Stomach (tissue), 9 donors: ENCODE results near the gene ZNF688. TPM values are rescaled to one million over a fixed set of nuclear protein-coding genes. Genes with fewer than 3 reads are reported as not detected.
A peak's percentile ranks its signal among the peaks of the same experiment; 100 is the strongest.

Experiments
- DNase-seq, 2 donors: peaks; one replicate each; pipeline versions ENCODE4 v3.0.0 to v3.0.0-alpha.2; 2013 to 2019
- H3K27ac ChIP-seq, 5 donors: fragments of 200-600 bp in 4 of 5; sonication (generic) in 4 of 5; one replicate each; pipeline ENCODE4 v1.5.1; 2013 to 2019; ENCODE audit warnings: mild to moderate bottlenecking in 1 of 5, moderate library complexity in 1 of 5
- H3K27me3 ChIP-seq, 3 donors: fragments of 200-600 bp; sonication (generic); one replicate each; pipeline ENCODE4 v1.5.1; 2017 to 2019; ENCODE audit warnings: mixed run types in 1 of 3
- H3K36me3 ChIP-seq, 4 donors: fragments of 200-600 bp; sonication (generic); 1 replicate in 3 of 4; 2 replicates in 1 of 4; pipeline ENCODE4 v1.5.1; 2016 to 2019
- H3K4me1 ChIP-seq, 4 donors: fragments of 200-600 bp; sonication (generic); one replicate each; pipeline ENCODE4 v1.5.1; 2016 to 2019
- H3K4me3 ChIP-seq, 4 donors: fragments of 200-600 bp; sonication (generic) in 3 of 4; one replicate each; pipeline ENCODE4 v1.5.1; 2016 to 2019; ENCODE audit warnings: mild to moderate bottlenecking in 1 of 4
- H3K9me3 ChIP-seq, 4 donors: fragments of 200-600 bp; sonication (generic); one replicate each; pipeline ENCODE4 v1.5.1; 2016 to 2019
- EP300 ChIP-seq: sonication (generic); formaldehyde crosslinking; IDR thresholded peaks from one replicate; pipeline ENCODE4 v1.6.1; 2017; ENCODE audit warnings: antibody characterized with exemption
- POLR2A ChIP-seq, 4 donors: fragments of 450-650 bp; IDR thresholded peaks; one replicate each; pipeline ENCODE4 v1.6.1; 2016; ENCODE audit warnings: antibody characterized with exemption in 4 of 4, control low read depth in 2 of 4, mild to moderate bottlenecking in 1 of 4, moderate library complexity in 1 of 4
- POLR2AphosphoS5 ChIP-seq, 3 donors: sonication (generic); formaldehyde crosslinking; IDR thresholded peaks; one replicate each; pipeline ENCODE4 v1.6.1; 2016; ENCODE audit warnings: antibody characterized with exemption in 3 of 3
- WGBS, 5 donors: extraction: QIAGEN DNeasy Blood & Tissue Kit in 3 of 5; methylation state at CpG; one replicate each; pipeline versions ENCODE4 v1.1.5 to v1.1.7; 2013 to 2018; 5-methylcytosine and 5-hydroxymethylcytosine counted together
- intact Hi-C: fragments of 100-400 bp; cut with DNase I; formaldehyde crosslinking; loops from one replicate; pipeline ENCODE4 v1.15.1; 2023; ENCODE audit warnings: low total_unique reads
- polyA plus RNA-seq, 3 donors: library from polyadenylated mRNA; stranded (reverse); fragments of 200-250 nt; gene quantifications; one replicate each; pipeline ENCODE4 v1.2.3, GENCODE V29; 2013
- total RNA-seq, 5 donors: library from RNA; depleted of rRNA; stranded (reverse); fragments of >200 nt; gene quantifications; one replicate each; pipeline versions ENCODE4 v1.1.0 to v1.2.3, GENCODE V29; 2014 to 2016
- TF ChIP-seq, protein P1 (sequence below), 7 experiments: fragments of 450-650 bp in 4 of 7; fragments of 200-600 bp in 3 of 7; sonication (generic) in 3 of 7; IDR thresholded peaks; one replicate each; pipeline ENCODE4 v1.5.1; 2016 to 2019; ENCODE audit warnings: antibody characterized with exemption in 7 of 7, control low read depth in 2 of 7, mild to moderate bottlenecking in 1 of 7
- donor health status: healthy with polysubstance abuse.
- donor health status: Bipolar disorder and iron deficiency.
- donor health status: healthy.

ZNF688 gene
- total and polyA plus RNA-seq, 8 donors: 9.4 to 123 (median 22.0) TPM

GRCh38 chr16:30562021-30562420, 9.5 kb downstream of the ZNF688 start:
- peak overlapping the region in 3 of 5 donors; percentile 42 to 82 (median 75) for H3K27ac ChIP-seq
- H3K36me3 ChIP-seq: no peaks in the 10 kb centered on the region
- H3K4me1 ChIP-seq: peaks cover 7 to 37% (median 24%) of the 10 kb centered on the region in 4 donors
- no peaks in the 10 kb centered on the region for H3K9me3 ChIP-seq
- WGBS, 5 donors: 85 to 95% (median 92%) methylated on average over 14 of the region's 14 CpGs
- intact Hi-C loops: loop anchor here (10.0 kb wide), 1 partner anchor 93 kb away; the partner anchor contains the start of genes FBRS and PRR14
- no peak for DNase-seq
- H3K27me3 ChIP-seq: no peaks in the 10 kb centered on the region
- H3K4me3 ChIP-seq: peak overlapping the region; percentile 43 to 51 (median 47)
- TF ChIP-seq, protein P1, sequence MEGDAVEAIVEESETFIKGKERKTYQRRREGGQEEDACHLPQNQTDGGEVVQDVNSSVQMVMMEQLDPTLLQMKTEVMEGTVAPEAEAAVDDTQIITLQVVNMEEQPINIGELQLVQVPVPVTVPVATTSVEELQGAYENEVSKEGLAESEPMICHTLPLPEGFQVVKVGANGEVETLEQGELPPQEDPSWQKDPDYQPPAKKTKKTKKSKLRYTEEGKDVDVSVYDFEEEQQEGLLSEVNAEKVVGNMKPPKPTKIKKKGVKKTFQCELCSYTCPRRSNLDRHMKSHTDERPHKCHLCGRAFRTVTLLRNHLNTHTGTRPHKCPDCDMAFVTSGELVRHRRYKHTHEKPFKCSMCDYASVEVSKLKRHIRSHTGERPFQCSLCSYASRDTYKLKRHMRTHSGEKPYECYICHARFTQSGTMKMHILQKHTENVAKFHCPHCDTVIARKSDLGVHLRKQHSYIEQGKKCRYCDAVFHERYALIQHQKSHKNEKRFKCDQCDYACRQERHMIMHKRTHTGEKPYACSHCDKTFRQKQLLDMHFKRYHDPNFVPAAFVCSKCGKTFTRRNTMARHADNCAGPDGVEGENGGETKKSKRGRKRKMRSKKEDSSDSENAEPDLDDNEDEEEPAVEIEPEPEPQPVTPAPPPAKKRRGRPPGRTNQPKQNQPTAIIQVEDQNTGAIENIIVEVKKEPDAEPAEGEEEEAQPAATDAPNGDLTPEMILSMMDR (IDR thresholded peaks at IDR 0.05): no peak
- TF ChIP-seq POLR2A (IDR thresholded peaks at IDR 0.05): no peak
- no peak for TF ChIP-seq POLR2AphosphoS5 (IDR thresholded peaks at IDR 0.05)
- TF ChIP-seq EP300: no peak

GRCh38 chr16:30561089-30561816, 10.3 kb downstream of the ZNF688 start:
- WGBS, 5 donors: 15 to 26% (median 20%) methylated on average over 35 to 46 of the region's 46 CpGs
- intact Hi-C loops: loop anchor here (10.0 kb wide), 1 partner anchor 94 kb away; the partner anchor contains the start of genes FBRS and PRR14
- no peaks in the 10 kb centered on the region for H3K9me3 ChIP-seq
- H3K4me1 ChIP-seq: peaks cover 7 to 45% (median 32%) of the 10 kb centered on the region in 4 donors
- peaks cover 0 to 1% (median under 1%) of the 10 kb centered on the region in 4 donors for H3K36me3 ChIP-seq
- TF ChIP-seq, protein P1 (IDR thresholded peaks at IDR 0.05): no peak
- TF ChIP-seq POLR2A (IDR thresholded peaks at IDR 0.05) (no peak), POLR2AphosphoS5 (IDR thresholded peaks at IDR 0.05) (no peak), EP300 (no peak)
- H3K27me3 ChIP-seq: no peaks in the 10 kb centered on the region
- DNase-seq: peak in 1 of 2 donors; percentile 39
- H3K27ac ChIP-seq: peak overlapping the region; percentile 20 to 82 (median 75)
- H3K4me3 ChIP-seq: peak overlapping the region; percentile 43 to 51 (median 47)

GRCh38 chr16:30559690-30560089, 11.8 kb downstream of the ZNF688 start:
- TF ChIP-seq, protein P1 (IDR thresholded peaks at IDR 0.05): no peak
- TF ChIP-seq POLR2AphosphoS5 (IDR thresholded peaks at IDR 0.05): no peak
- no peak for TF ChIP-seq POLR2A (IDR thresholded peaks at IDR 0.05)
- no peak for TF ChIP-seq EP300
- H3K36me3 ChIP-seq: peaks cover 13 to 17% (median 16%) of the 10 kb centered on the region in 4 donors
- peaks cover 7 to 61% (median 47%) of the 10 kb centered on the region in 4 donors for H3K4me1 ChIP-seq
- no peak overlapping the region for H3K4me3 ChIP-seq
- no peak for DNase-seq
- 84 to 91% (median 88%) methylated on average over 6 of the region's 6 CpGs for WGBS, 5 donors
- intact Hi-C loops: loop anchor here (10.0 kb wide), 1 partner anchor 95 kb away; the partner anchor contains the start of genes FBRS and PRR14
- H3K9me3 ChIP-seq: no peaks in the 10 kb centered on the region
- H3K27ac ChIP-seq: no peak overlapping the region
- H3K27me3 ChIP-seq: no peaks in the 10 kb centered on the region

DNA sequence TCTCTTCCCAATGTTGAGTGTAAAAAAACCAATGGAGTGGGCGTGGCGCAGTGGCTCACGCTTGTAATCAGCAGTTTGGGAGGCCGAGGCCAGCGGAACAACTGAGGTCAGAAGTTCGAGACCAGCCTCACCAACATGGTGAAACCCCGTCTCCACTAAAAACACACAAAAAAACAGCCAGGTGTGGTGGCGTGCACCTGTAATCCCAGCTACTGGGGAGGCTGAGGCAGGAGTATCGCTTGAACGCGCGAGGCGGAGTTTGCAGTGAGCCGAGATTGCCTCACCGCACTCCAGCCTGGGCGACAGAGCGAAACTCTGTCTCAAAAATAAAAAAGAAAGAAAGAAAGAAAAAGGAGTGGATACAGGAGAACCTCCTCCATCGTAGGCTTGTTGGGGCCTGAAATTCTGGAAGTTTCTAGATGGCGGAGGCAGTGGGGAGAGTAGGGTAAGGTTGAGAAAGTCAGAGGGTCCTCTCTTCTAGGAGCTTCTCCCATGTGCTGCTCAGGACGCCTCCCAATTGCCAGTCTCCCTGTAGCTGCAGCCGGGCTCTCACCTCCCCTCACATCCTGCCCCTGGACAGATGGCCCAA, 12.6 kb downstream of the ZNF688 start:
- intact Hi-C loops: no loop called here
- no peak for DNase-seq
- H3K9me3 ChIP-seq: no peaks in the 10 kb centered on the region
- peaks cover 13 to 25% (median 24%) of the 10 kb centered on the region in 4 donors for H3K36me3 ChIP-seq
- H3K4me1 ChIP-seq: peaks cover 7 to 68% (median 53%) of the 10 kb centered on the region in 4 donors
- peak overlapping the region; percentile 71 to 98 (median 96) for H3K27ac ChIP-seq
- no peaks in the 10 kb centered on the region for H3K27me3 ChIP-seq
- peak overlapping the region; percentile 72 to 84 (median 78) for H3K4me3 ChIP-seq
- 72 to 82% (median 77%) methylated on average over 21 of the region's 21 CpGs for WGBS, 5 donors
- TF ChIP-seq EP300: no peak
- no peak for TF ChIP-seq POLR2A (IDR thresholded peaks at IDR 0.05)
- TF ChIP-seq, protein P1 (IDR thresholded peaks at IDR 0.05): no peak
- no peak for TF ChIP-seq POLR2AphosphoS5 (IDR thresholded peaks at IDR 0.05)
